ENCODE measurements around the gene ZNF483.
"Not testable (repeated sequence)": the region's sequence is repeated elsewhere in the genome, so short reads cannot be mapped to it uniquely, and the experiment has no call there.

The ZNF483 gene

DNA sequence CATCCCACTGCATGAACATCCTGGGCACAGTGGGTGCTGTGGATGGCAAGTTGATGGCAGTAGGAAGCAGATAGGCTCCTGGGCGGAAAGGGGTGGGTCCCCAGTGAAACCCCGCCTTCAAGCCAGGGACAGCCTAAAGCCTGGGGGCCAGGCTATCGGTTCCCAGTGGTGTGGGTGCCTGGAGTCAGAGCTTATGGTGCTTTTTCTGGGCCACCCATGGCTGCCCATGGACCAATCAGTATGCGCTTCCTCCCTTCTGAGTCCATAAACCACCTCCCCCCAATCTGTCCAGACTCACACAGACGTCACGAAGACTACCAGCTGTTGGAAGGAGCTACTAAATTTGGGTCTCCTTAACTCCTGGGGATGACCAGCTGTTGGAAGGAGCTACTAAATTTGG, 23.3 kb upstream of the ZNF483 start:
- Histone ChIP-seq H3K4me1 (ENCODE audit: insufficient read depth, low read length) (no peaks in the 10 kb centered on the region), H3K27ac (ENCODE audit: low read length) (no peak overlapping the region), H3K9me3 (ENCODE audit: insufficient read depth, low read depth, low read length) (no peaks in the 10 kb centered on the region), H3K4me3 (ENCODE audit: low read length) (no peak overlapping the region), H3K36me3 (ENCODE audit: insufficient read depth, low read depth, low read length) (no peaks in the 10 kb centered on the region), H3K9ac (ENCODE audit: low read depth, low read length) (no peak overlapping the region), H3K27me3 (ENCODE audit: insufficient read depth, low read length) (no peaks in the 10 kb centered on the region)

GRCh38 chr9:111502506-111502905, 22.5 kb upstream of the ZNF483 start:
- H3K4me1 ChIP-seq (ENCODE audit: insufficient read depth, low read length), result no peaks in the 10 kb centered on the region
- no peak overlapping the region for H3K4me3 ChIP-seq (ENCODE audit: low read length)
- H3K9me3 ChIP-seq (ENCODE audit: insufficient read depth, low read depth, low read length), result no peaks in the 10 kb centered on the region
- no peaks in the 10 kb centered on the region for H3K36me3 ChIP-seq (ENCODE audit: insufficient read depth, low read depth, low read length)
- H3K27ac ChIP-seq (ENCODE audit: low read length), result no peak overlapping the region
- H3K27me3 ChIP-seq (ENCODE audit: insufficient read depth, low read length), result no peaks in the 10 kb centered on the region
- no peak overlapping the region for H3K9ac ChIP-seq (ENCODE audit: low read depth, low read length)

GRCh38 chr9:111511581-111511980, 13.4 kb upstream of the ZNF483 start:
- H3K36me3 ChIP-seq (ENCODE audit: insufficient read depth, low read depth, low read length); H3K9ac ChIP-seq (ENCODE audit: low read depth, low read length); H3K27me3 ChIP-seq (ENCODE audit: insufficient read depth, low read length); H3K4me1 ChIP-seq (ENCODE audit: insufficient read depth, low read length); H3K4me3 ChIP-seq (ENCODE audit: low read length); H3K27ac ChIP-seq (ENCODE audit: low read length); H3K9me3 ChIP-seq (ENCODE audit: insufficient read depth, low read depth, low read length): not testable (repeated sequence)

- Histone ChIP-seq H3K27me3 (ENCODE audit: insufficient read depth, low read length) (no peaks in the 10 kb centered on the region), H3K27ac (ENCODE audit: low read length) (no peak overlapping the region), H3K4me3 (ENCODE audit: low read length) (no peak overlapping the region), H3K36me3 (ENCODE audit: insufficient read depth, low read depth, low read length) (no peaks in the 10 kb centered on the region), H3K4me1 (ENCODE audit: insufficient read depth, low read length) (no peaks in the 10 kb centered on the region; the same call in 1 of the 2 replicates), H3K9ac (ENCODE audit: low read depth, low read length) (no peak overlapping the region), H3K9me3 (ENCODE audit: insufficient read depth, low read depth, low read length) (no peaks in the 10 kb centered on the region; the same call in 1 of the 2 replicates)
Observed at GRCh38 chr9:111514967-111515366, 10.0 kb upstream of the ZNF483 start.

GRCh38 chr9:111516061-111516465, 8.9 kb upstream of the ZNF483 start:
- H3K9me3 ChIP-seq (ENCODE audit: insufficient read depth, low read depth, low read length), result no peaks in the 10 kb centered on the region
- peak overlapping the region; percentile 39; the same call in 1 of the 2 replicates for H3K9ac ChIP-seq (ENCODE audit: low read depth, low read length)
- no peak overlapping the region for H3K4me3 ChIP-seq (ENCODE audit: low read length)
- no peaks in the 10 kb centered on the region for H3K27me3 ChIP-seq (ENCODE audit: insufficient read depth, low read length)
- H3K36me3 ChIP-seq (ENCODE audit: insufficient read depth, low read depth, low read length), result no peaks in the 10 kb centered on the region
- peak overlapping the region; percentile 17 for H3K27ac ChIP-seq (ENCODE audit: low read length)
- H3K4me1 ChIP-seq (ENCODE audit: insufficient read depth, low read length), result no peaks in the 10 kb centered on the region; the same call in 1 of the 2 replicates

DNA sequence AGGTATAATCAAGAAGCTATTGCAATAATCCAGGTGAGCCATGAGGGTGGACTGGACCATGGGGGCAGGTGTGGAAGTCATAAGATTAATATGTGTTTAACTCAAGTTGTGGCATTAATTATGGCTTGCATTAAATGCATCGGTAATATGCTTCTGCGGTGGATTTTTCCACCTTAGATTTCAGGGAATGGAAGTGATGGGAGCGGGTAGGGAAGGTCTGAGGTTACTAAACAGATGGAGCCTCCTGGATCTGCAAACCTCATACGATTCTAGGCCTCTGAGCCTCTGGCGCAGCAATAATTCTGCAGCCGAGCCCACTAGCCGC, 286 bp upstream of the ZNF483 start:
- H3K4me1 ChIP-seq (ENCODE audit: insufficient read depth, low read length), result peaks cover 38% of the 10 kb centered on the region; the same call in 1 of the 2 replicates
- no peak overlapping the region for H3K27ac ChIP-seq (ENCODE audit: low read length)
- H3K27me3 ChIP-seq (ENCODE audit: insufficient read depth, low read length), result no peaks in the 10 kb centered on the region
- H3K9me3 ChIP-seq (ENCODE audit: insufficient read depth, low read depth, low read length), result no peaks in the 10 kb centered on the region
- peak overlapping the region; percentile 83 for H3K4me3 ChIP-seq (ENCODE audit: low read length)
- peaks cover 20% of the 10 kb centered on the region for H3K36me3 ChIP-seq (ENCODE audit: insufficient read depth, low read depth, low read length)
- peak overlapping the region; percentile 87; the same call in 1 of the 2 replicates for H3K9ac ChIP-seq (ENCODE audit: low read depth, low read length)

DNA sequence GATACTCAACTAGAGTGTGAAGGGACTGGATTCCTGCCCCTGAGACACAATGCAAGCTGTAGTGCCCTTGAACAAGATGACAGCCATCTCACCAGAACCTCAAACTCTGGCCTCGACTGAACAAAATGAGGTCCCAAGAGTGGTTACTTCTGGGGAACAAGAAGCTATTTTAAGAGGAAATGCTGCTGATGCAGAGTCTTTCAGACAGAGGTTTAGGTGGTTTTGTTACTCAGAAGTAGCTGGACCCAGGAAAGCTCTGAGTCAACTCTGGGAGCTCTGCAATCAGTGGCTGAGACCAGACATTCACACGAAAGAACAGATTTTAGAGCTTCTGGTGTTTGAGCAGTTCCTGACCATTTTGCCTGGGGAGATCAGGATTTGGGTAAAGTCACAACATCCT, 2.4 kb downstream of the ZNF483 start:
- Histone ChIP-seq H3K9me3 (ENCODE audit: insufficient read depth, low read depth, low read length) (no peaks in the 10 kb centered on the region), H3K4me3 (ENCODE audit: low read length) (peak overlapping the region; percentile 27; the same call in 1 of the 2 replicates), H3K36me3 (ENCODE audit: insufficient read depth, low read depth, low read length) (peaks cover 41% of the 10 kb centered on the region)

DNA sequence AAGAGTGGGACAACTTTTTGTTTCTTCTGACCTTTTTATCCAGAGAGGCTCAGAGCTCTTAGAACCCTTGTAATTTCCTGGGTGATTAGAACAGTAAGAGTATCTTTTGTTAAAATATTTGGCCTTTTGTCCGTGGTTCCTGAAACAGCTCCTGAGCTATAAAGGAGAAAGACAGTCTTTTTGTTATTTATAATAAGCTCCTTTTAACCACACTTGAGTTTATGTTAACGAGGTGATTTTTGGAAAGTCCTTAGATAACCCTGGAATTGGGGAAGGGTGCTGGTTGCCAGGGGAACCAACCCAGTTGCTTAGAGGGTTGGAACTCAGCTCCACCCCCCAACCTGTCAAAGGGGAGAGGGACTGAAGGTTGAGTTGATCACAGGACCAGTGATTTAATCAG, 4.8 kb downstream of the ZNF483 start:
- Histone ChIP-seq H3K9ac (ENCODE audit: low read depth, low read length) (peak overlapping the region; percentile 60), H3K36me3 (ENCODE audit: insufficient read depth, low read depth, low read length) (peaks cover 65% of the 10 kb centered on the region), H3K4me3 (ENCODE audit: low read length) (peak overlapping the region; percentile 58; the same call in 1 of the 2 replicates), H3K27me3 (ENCODE audit: insufficient read depth, low read length) (no peaks in the 10 kb centered on the region), H3K27ac (ENCODE audit: low read length) (no peak overlapping the region), H3K4me1 (ENCODE audit: insufficient read depth, low read length) (peaks cover 40% of the 10 kb centered on the region), H3K9me3 (ENCODE audit: insufficient read depth, low read depth, low read length) (peaks cover 7% of the 10 kb centered on the region)

More for the DNA sequence above, 2.4 kb downstream of the ZNF483 start:
- Histone ChIP-seq H3K27me3 (ENCODE audit: insufficient read depth, low read length) (no peaks in the 10 kb centered on the region), H3K9ac (ENCODE audit: low read depth, low read length) (peak overlapping the region; percentile 60; the same call in 1 of the 2 replicates), H3K27ac (ENCODE audit: low read length) (peak overlapping the region; percentile 21), H3K4me1 (ENCODE audit: insufficient read depth, low read length) (peaks cover 43% of the 10 kb centered on the region)

GRCh38 chr9:111531716-111532115, 6.7 kb downstream of the ZNF483 start:
- Histone ChIP-seq H3K4me3 (ENCODE audit: low read length) (no peak overlapping the region), H3K9me3 (ENCODE audit: insufficient read depth, low read depth, low read length) (peaks cover 20% of the 10 kb centered on the region), H3K9ac (ENCODE audit: low read depth, low read length) (no peak overlapping the region), H3K27ac (ENCODE audit: low read length) (peak overlapping the region; percentile 21), H3K4me1 (ENCODE audit: insufficient read depth, low read length) (peaks cover 30% of the 10 kb centered on the region), H3K36me3 (ENCODE audit: insufficient read depth, low read depth, low read length) (peaks cover 80% of the 10 kb centered on the region), H3K27me3 (ENCODE audit: insufficient read depth, low read length) (no peaks in the 10 kb centered on the region)

DNA sequence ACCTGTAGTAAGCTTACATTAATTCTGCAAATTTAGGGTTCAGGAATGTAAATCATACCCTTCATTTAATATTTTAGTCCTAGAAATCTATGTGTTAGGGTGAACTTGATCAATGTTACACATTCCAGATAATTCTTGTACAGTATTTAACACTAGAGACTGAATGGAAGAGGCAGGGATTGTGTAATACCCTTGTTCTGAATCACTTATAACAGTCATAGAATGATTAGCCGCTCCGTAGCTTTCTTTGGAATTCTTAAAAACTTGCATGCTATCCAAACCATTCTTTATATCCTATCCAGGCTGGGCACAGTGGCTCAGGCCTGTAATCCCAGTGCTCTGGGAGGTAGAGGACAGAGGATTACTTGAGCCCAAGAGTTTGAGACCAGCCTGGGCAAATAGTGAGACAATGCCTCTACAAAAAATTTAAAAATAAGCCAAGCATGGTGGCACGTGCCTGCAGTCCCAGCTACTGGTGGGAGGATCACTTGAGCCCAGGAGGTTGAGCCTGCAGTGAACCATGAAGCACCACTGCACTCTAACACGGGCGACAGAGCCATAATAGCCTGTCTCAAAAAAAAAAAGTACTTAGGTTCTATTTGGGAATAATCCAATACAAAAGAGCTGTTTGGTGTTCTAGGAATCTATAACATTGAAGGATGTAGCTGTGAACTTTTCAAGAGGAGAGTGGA, 8.3 kb downstream of the ZNF483 start:
- H3K9ac ChIP-seq (ENCODE audit: low read depth, low read length), result no peak overlapping the region
- no peak overlapping the region for H3K4me3 ChIP-seq (ENCODE audit: low read length)
- H3K9me3 ChIP-seq (ENCODE audit: insufficient read depth, low read depth, low read length), result peaks cover 35% of the 10 kb centered on the region
- H3K36me3 ChIP-seq (ENCODE audit: insufficient read depth, low read depth, low read length), result peaks cover 82% of the 10 kb centered on the region
- no peak overlapping the region for H3K27ac ChIP-seq (ENCODE audit: low read length)
- H3K27me3 ChIP-seq (ENCODE audit: insufficient read depth, low read length), result no peaks in the 10 kb centered on the region
- H3K4me1 ChIP-seq (ENCODE audit: insufficient read depth, low read length), result peaks cover 18% of the 10 kb centered on the region

- Histone ChIP-seq H3K4me1 (ENCODE audit: insufficient read depth, low read length) (no peaks in the 10 kb centered on the region), H3K27me3 (ENCODE audit: insufficient read depth, low read length) (no peaks in the 10 kb centered on the region), H3K4me3 (ENCODE audit: low read length) (peak overlapping the region; percentile 12; the same call in 1 of the 2 replicates), H3K27ac (ENCODE audit: low read length) (no peak overlapping the region), H3K9me3 (ENCODE audit: insufficient read depth, low read depth, low read length) (peaks cover 98% of the 10 kb centered on the region), H3K9ac (ENCODE audit: low read depth, low read length) (no peak overlapping the region), H3K36me3 (ENCODE audit: insufficient read depth, low read depth, low read length) (peaks cover 99% of the 10 kb centered on the region)
Observed at GRCh38 chr9:111542497-111543254, 17.7 kb downstream of the ZNF483 start.

- no peak overlapping the region for H3K4me3 ChIP-seq (ENCODE audit: low read length)
- no peak overlapping the region for H3K9ac ChIP-seq (ENCODE audit: low read depth, low read length)
- H3K9me3 ChIP-seq (ENCODE audit: insufficient read depth, low read depth, low read length), result peaks cover 76% of the 10 kb centered on the region
- no peak overlapping the region for H3K27ac ChIP-seq (ENCODE audit: low read length)
- H3K27me3 ChIP-seq (ENCODE audit: insufficient read depth, low read length), result no peaks in the 10 kb centered on the region
- H3K4me1 ChIP-seq (ENCODE audit: insufficient read depth, low read length), result no peaks in the 10 kb centered on the region
- H3K36me3 ChIP-seq (ENCODE audit: insufficient read depth, low read depth, low read length), result peaks cover 96% of the 10 kb centered on the region
Observed at GRCh38 chr9:111548623-111549022, 23.6 kb downstream of the ZNF483 start.
